Endothelial cell of umbilical vein (primary cell): Measurements from ENCODE around the gene HSD17B2. TPM values are rescaled to one million over a fixed set of nuclear protein-coding genes. Genes with fewer than 3 reads are reported as not detected.

Experiments
- BruUV-seq: library from RNA; stranded (reverse); fragments of 400-500 nt; replicated peaks from 2 replicates; lab custom pipeline; 2021; lab: Mats Ljungman, UMichigan
- CTCF ChIA-PET: fragments of 300-600, 350-600 bp; sonication (Branson Sonifier 250); formaldehyde crosslinking; loops from one replicate; lab custom pipeline; 2021; ENCODE audit warnings: antibody characterized with exemption, inconsistent platforms; lab: Charles Lee
- POLR2A ChIA-PET: fragments of 300-600, 350-600 bp; sonication (Branson Sonifier 250); formaldehyde crosslinking; loops from one replicate; lab custom pipeline; 2021; ENCODE audit warnings: antibody characterized with exemption, inconsistent platforms; lab: Charles Lee
- DNase-seq: peaks from one replicate; pipeline ENCODE4 v3.0.0-alpha.2; 2011; ENCODE audit warnings: low read depth, low spot score
- FAIRE-seq: peaks from 2 replicates; lab custom pipeline; 2011; peaks lifted over from hg19 to GRCh38; lab: Jason Lieb, UNC
- H2AFZ ChIP-seq: 2 replicates; pipeline ENCODE4 v1.6.0; 2012; ENCODE audit warnings: low read depth, low read length, control low read depth, inconsistent platforms
- H3K27ac ChIP-seq: 2 replicates; pipeline ENCODE4 v1.5.1; 2011; ENCODE audit warnings: low read depth, mild to moderate bottlenecking, control low read depth, low read length, moderate library complexity; ENCODE audit not compliant: insufficient read depth
- H3K27me3 ChIP-seq, 2 experiments: 2 replicates each; pipeline versions ENCODE4 v1.6.0 to v1.6.1; 2011; ENCODE audit warnings: low read length in 2 of 2, mixed read lengths in 1 of 2; ENCODE audit not compliant: control insufficient read depth in 2 of 2, insufficient read depth in 2 of 2
- H3K36me3 ChIP-seq, 2 experiments: 2 replicates in 1 of 2; 3 replicates in 1 of 2; pipeline ENCODE4 v1.5.1; 2011; ENCODE audit warnings: low read length in 2 of 2, mild to moderate bottlenecking in 1 of 2, moderate library complexity in 1 of 2; ENCODE audit not compliant: control insufficient read depth in 2 of 2, insufficient read depth in 2 of 2; ENCODE audit errors: extremely low read depth in 1 of 2
- H3K4me1 ChIP-seq: 3 replicates; pipeline ENCODE4 v1.5.1; 2011; ENCODE audit warnings: mild to moderate bottlenecking, low read length; ENCODE audit not compliant: control insufficient read depth, insufficient read depth; ENCODE audit errors: extremely low read depth
- H3K4me2 ChIP-seq: 2 replicates; pipeline ENCODE4 v1.6.1; 2011; ENCODE audit warnings: low read length, control low read depth, mixed read lengths; ENCODE audit not compliant: insufficient read depth
- H3K4me3 ChIP-seq, 3 experiments: fragments of 200-600 bp in 1 of 3; sonication (generic), shearing (Covaris generic) in 1 of 3; replicated peaks in 1 of 3; 2 replicates each; pipeline ENCODE4 v1.5.1; 2011 to 2016; ENCODE audit warnings: control low read depth in 3 of 3, low read length in 3 of 3, mild to moderate bottlenecking in 2 of 3, inconsistent platforms in 1 of 3, low read depth in 1 of 3, moderate library complexity in 1 of 3; ENCODE audit not compliant: insufficient read depth in 1 of 3
- H3K79me2 ChIP-seq: 2 replicates; pipeline ENCODE4 v1.6.0; 2012; ENCODE audit warnings: low read length, inconsistent platforms; ENCODE audit not compliant: control insufficient read depth, insufficient read depth
- H3K9ac ChIP-seq: replicated peaks from 2 replicates; pipeline ENCODE3; 2011; ENCODE audit warnings: low read length, control low read depth; ENCODE audit not compliant: insufficient read depth; ENCODE audit errors: extremely low read depth
- H3K9me1 ChIP-seq: replicated peaks from 3 replicates; pipeline ENCODE4 v1.6.0; 2011; ENCODE audit warnings: mild to moderate bottlenecking, low read length; ENCODE audit not compliant: control insufficient read depth, insufficient read depth; ENCODE audit errors: extremely low read depth
- H3K9me3 ChIP-seq: replicated peaks from 2 replicates; pipeline ENCODE4 v1.5.1; 2012; ENCODE audit warnings: low read length, inconsistent platforms; ENCODE audit not compliant: control insufficient read depth, insufficient read depth
- H4K20me1 ChIP-seq: replicated peaks from 2 replicates; pipeline ENCODE3; 2011; ENCODE audit warnings: mild to moderate bottlenecking, low read length; ENCODE audit not compliant: control insufficient read depth, insufficient read depth; ENCODE audit errors: extremely low read depth
- EZH2 ChIP-seq: IDR thresholded peaks from 2 replicates; pipeline ENCODE4 v1.6.1; 2012; ENCODE audit warnings: borderline replicate concordance, low read depth, mild to moderate bottlenecking, moderate library complexity, low read length, inconsistent platforms; ENCODE audit not compliant: severe bottlenecking
- FOS ChIP-seq: IDR thresholded peaks from 2 replicates; pipeline ENCODE4 v1.6.1; 2011; ENCODE audit warnings: mild to moderate bottlenecking, low read length, moderate library complexity, borderline replicate concordance; ENCODE audit not compliant: insufficient read depth
- GATA2 ChIP-seq: IDR thresholded peaks from 2 replicates; pipeline ENCODE4 v1.7.0; 2011; ENCODE audit warnings: low read depth, mild to moderate bottlenecking, moderate library complexity, mixed read lengths, low read length; ENCODE audit not compliant: insufficient read length, insufficient read depth
- JUN ChIP-seq: IDR thresholded peaks from 2 replicates; pipeline ENCODE4 v1.6.1; 2011; ENCODE audit warnings: borderline replicate concordance, low read depth; ENCODE audit not compliant: insufficient read length, insufficient read depth
- MYC ChIP-seq: IDR thresholded peaks from one replicate; pipeline ENCODE4 v1.6.1; 2011; ENCODE audit warnings: mild to moderate bottlenecking, low read depth, low read length
- POLR2A ChIP-seq: IDR thresholded peaks from 2 replicates; pipeline ENCODE4 v1.6.1; 2012; ENCODE audit warnings: low read depth, mild to moderate bottlenecking, control low read depth, low read length
- POLR2AphosphoS5 ChIP-seq: IDR thresholded peaks from 2 replicates; pipeline ENCODE4 v1.6.1; 2012; ENCODE audit warnings: low read depth, mild to moderate bottlenecking, control low read depth, low read length, moderate library complexity; ENCODE audit not compliant: insufficient read depth
- dilution Hi-C: fragments of 300-500 bp; cut with MboI; formaldehyde crosslinking; loops from one replicate; pipeline ENCODE4 v1.15.0; 2019; ENCODE audit warnings: low sequenced_read_pairs; ENCODE audit not compliant: extremely low pct_ligation_motif_present
- intact Hi-C: fragments of 100-400 bp; cut with micrococcal nuclease; formaldehyde crosslinking; loops from one replicate; pipeline ENCODE4 v1.10.0; 2022
- polyA plus RNA-seq, 4 experiments: library from polyadenylated mRNA; depleted of rRNA in 3 of 4; stranded (reverse) in 3 of 4; unstranded in 1 of 4; fragments of >200 nt; gene quantifications; 2 replicates each; pipeline versions ENCODE4 v1.2.1 to v1.2.3, GENCODE V29; 2011 to 2012; ENCODE audit warnings: missing spikeins in 1 of 4
- total RNA-seq: library from RNA; stranded (reverse); gene quantifications from 2 replicates; pipeline ENCODE4 v1.2.3, GENCODE V29; 2021
- TF ChIP-seq, protein P1 (sequence below), 2 donors: IDR thresholded peaks; 1 replicate in 1 of 2; 2 replicates in 1 of 2; pipeline ENCODE4 v1.5.1; 2011; ENCODE audit warnings: low read length in 2 of 2, mild to moderate bottlenecking in 2 of 2, moderate library complexity in 2 of 2, control low read depth in 1 of 2, inconsistent platforms in 1 of 2, low read depth in 1 of 2; ENCODE audit not compliant: insufficient read depth in 1 of 2; ENCODE audit errors: extremely low read depth in 1 of 2
- TF ChIP-seq, protein P2 (sequence below): IDR thresholded peaks from 2 replicates; pipeline ENCODE4 v1.6.1; 2011; ENCODE audit not compliant: insufficient read depth, insufficient read length

Gene HSD17B2
- total and polyA plus RNA-seq, 2 donors (not counting 3 experiments of a cell fraction or from before 2014, with no cell fraction given), result 1.2 to 4.5 TPM

DNA sequence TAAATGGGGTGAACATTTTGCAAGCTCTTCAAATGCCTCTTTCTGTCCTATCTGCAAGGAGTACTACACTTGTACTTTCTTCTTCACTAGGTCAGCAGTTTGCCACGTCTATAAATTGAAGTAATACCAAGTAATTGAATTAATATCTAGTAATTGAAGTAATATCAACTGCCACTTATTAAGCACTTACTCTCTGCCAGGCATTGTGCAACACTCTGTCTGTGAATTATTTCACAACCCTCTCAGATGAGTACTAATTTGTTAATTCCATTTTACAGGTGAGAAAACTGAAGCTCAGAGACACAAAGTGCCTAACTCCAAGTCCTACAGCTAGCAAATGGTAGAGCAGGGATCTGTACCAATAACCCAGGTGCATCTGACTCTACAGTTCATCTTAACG, 27.9 kb upstream of the HSD17B2 start:
- no peak for FAIRE-seq
- Histone ChIP-seq H3K4me2 (no peak overlapping the region), H3K9ac (no peak overlapping the region), H3K27ac (no peak overlapping the region), H4K20me1 (no peaks in the 10 kb centered on the region), H2AFZ (no peak overlapping the region), H3K9me3 (peaks cover 4% of the 10 kb centered on the region), H3K36me3 (no peaks in the 10 kb centered on the region), H3K9me1 (no peaks in the 10 kb centered on the region), H3K4me1 (peaks cover 12% of the 10 kb centered on the region), H3K27me3 (peaks cover 3 to 10% of the 10 kb centered on the region in 2 experiments), H3K79me2 (no peaks in the 10 kb centered on the region), H3K4me3 (no peak overlapping the region)
- no TSS peak for BruUV-seq
- no peak for DNase-seq
- dilution Hi-C loops (no loop called here), intact Hi-C loops (no loop called here)
- CTCF ChIA-PET, result interaction anchor here (0.9 to 1.2 kb wide), 2 partner anchors 9 to 10 kb away, joined by 5 read pairs; no protein-coding TSS in a partner anchor
- TF ChIP-seq, protein P1, sequence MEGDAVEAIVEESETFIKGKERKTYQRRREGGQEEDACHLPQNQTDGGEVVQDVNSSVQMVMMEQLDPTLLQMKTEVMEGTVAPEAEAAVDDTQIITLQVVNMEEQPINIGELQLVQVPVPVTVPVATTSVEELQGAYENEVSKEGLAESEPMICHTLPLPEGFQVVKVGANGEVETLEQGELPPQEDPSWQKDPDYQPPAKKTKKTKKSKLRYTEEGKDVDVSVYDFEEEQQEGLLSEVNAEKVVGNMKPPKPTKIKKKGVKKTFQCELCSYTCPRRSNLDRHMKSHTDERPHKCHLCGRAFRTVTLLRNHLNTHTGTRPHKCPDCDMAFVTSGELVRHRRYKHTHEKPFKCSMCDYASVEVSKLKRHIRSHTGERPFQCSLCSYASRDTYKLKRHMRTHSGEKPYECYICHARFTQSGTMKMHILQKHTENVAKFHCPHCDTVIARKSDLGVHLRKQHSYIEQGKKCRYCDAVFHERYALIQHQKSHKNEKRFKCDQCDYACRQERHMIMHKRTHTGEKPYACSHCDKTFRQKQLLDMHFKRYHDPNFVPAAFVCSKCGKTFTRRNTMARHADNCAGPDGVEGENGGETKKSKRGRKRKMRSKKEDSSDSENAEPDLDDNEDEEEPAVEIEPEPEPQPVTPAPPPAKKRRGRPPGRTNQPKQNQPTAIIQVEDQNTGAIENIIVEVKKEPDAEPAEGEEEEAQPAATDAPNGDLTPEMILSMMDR (IDR thresholded peaks at IDR 0.05; ENCODE audit: extremely low read depth in 1 of 2, insufficient read depth in 1 of 2, low read depth in 1 of 2, low read length in 2 of 2), result no peak
- no peak for TF ChIP-seq POLR2A
- TF ChIP-seq JUN, result no peak
- TF ChIP-seq, protein P2, sequence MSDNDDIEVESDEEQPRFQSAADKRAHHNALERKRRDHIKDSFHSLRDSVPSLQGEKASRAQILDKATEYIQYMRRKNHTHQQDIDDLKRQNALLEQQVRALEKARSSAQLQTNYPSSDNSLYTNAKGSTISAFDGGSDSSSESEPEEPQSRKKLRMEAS, result no peak
- POLR2A ChIA-PET, result no interaction called here

DNA sequence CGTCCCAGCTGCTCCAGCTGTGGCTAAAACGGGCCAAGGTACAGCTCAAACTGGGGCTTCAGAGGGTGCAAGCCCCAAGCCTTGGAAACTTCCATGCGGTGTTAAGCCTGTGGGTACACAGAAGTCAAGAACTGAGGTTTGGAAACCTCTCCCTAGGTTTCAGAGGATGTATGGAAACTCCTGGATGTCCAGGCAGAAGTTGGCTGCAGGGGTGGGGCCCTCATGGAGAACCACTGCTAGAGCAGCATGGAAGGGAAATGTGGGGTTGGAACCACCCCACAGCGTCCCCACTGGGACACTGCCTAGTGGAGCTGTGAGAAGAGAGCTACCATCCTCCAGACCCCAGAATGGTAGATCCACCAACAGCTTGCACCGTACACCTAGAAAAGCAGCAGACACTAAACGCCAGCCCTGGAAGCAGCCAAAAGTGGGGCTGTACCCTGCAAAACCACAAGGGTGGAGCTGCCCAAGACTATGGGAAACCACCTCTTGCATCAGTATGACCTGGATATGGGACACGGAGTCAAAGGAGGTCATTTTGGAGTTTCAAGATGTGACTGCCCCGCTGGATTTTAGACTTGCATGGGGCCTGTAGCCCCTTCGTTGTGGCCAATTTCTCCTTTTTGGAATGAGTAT, 26.0 kb upstream of the HSD17B2 start:
- DNase-seq, result no peak
- peaks cover 4% of the 10 kb centered on the region for H3K9me3 ChIP-seq
- peaks cover 12% of the 10 kb centered on the region for H3K4me1 ChIP-seq
- intact Hi-C loops, result no loop called here
- no peak overlapping the region for H2AFZ ChIP-seq
- TF ChIP-seq POLR2A (no peak), GATA2 (no peak), EZH2 (no peak), FOS (no peak), MYC (no peak), JUN (no peak), POLR2AphosphoS5 (no peak)
- TF ChIP-seq, protein P1 (IDR thresholded peaks at IDR 0.05; ENCODE audit: extremely low read depth in 1 of 2, insufficient read depth in 1 of 2, low read depth in 1 of 2, low read length in 2 of 2), result no peak
- TF ChIP-seq, protein P2, result no peak
- H3K9me1 ChIP-seq, result no peaks in the 10 kb centered on the region
- H4K20me1 ChIP-seq, result no peaks in the 10 kb centered on the region
- CTCF ChIA-PET, result no interaction called here
- no peak overlapping the region for H3K27ac ChIP-seq
- no peak overlapping the region for H3K4me2 ChIP-seq
- H3K27me3 ChIP-seq, result peaks cover 4 to 13% of the 10 kb centered on the region in 2 experiments
- no peaks in the 10 kb centered on the region for H3K79me2 ChIP-seq
- no peak overlapping the region for H3K4me3 ChIP-seq
- POLR2A ChIA-PET, result no interaction called here
- dilution Hi-C loops, result no loop called here
- no peaks in the 10 kb centered on the region for H3K36me3 ChIP-seq
- BruUV-seq, result no TSS peak
- FAIRE-seq, result no peak
- no peak overlapping the region for H3K9ac ChIP-seq
